Gastroesophageal sphincter (tissue), 4 donors: Measurements from ENCODE around the gene GALNT18. TPM values are rescaled to one million over a fixed set of nuclear protein-coding genes. Genes with fewer than 3 reads are reported as not detected.

ENCODE experiments used
- ATAC-seq: fragments of 150-250 bp; one replicate; pipeline ENCODE4 v1.9.1; 2016; ENCODE audit warnings: mild to moderate bottlenecking, moderate library complexity
- H3K27ac ChIP-seq, 4 donors: fragments of 200-600 bp; sonication (generic) in 3 of 4; 1 replicate in 3 of 4; 2 replicates in 1 of 4; pipeline ENCODE4 v1.5.1; 2016 to 2019
- H3K27me3 ChIP-seq: fragments of 200-600 bp; sonication (generic); one replicate; pipeline ENCODE4 v1.5.1; 2019
- H3K36me3 ChIP-seq, 2 donors: fragments of 200-600 bp; sonication (generic); one replicate each; pipeline ENCODE4 v1.5.1; 2019; ENCODE audit warnings: control low read depth in 1 of 2
- H3K4me1 ChIP-seq, 3 donors: fragments of 200-600 bp; sonication (generic); 1 replicate in 2 of 3; 2 replicates in 1 of 3; pipeline ENCODE4 v1.5.1; 2016 to 2019; ENCODE audit warnings: control low read depth in 2 of 3
- H3K4me3 ChIP-seq, 2 donors: fragments of 200-600 bp; sonication (generic); one replicate each; pipeline ENCODE4 v1.5.1; 2019; ENCODE audit warnings: mild to moderate bottlenecking in 1 of 2, moderate library complexity in 1 of 2
- H3K9me3 ChIP-seq, 3 donors: fragments of 200-600 bp; sonication (generic); one replicate each; pipeline ENCODE4 v1.5.1; 2017 to 2019; ENCODE audit warnings: control low read depth in 2 of 3
- CTCF ChIP-seq, 4 experiments: fragments of 200-600 bp in 2 of 4; fragments of 450-650 bp in 2 of 4; sonication (generic) in 1 of 4; IDR thresholded peaks; one replicate each; pipeline ENCODE4 v1.5.1; 2017 to 2019; ENCODE audit warnings: antibody characterized with exemption in 4 of 4, mild to moderate bottlenecking in 2 of 4, moderate library complexity in 2 of 4
- EP300 ChIP-seq: sonication (generic); formaldehyde crosslinking; IDR thresholded peaks from one replicate; pipeline ENCODE4 v1.6.1; 2017; ENCODE audit warnings: antibody characterized with exemption, mild to moderate bottlenecking
- POLR2A ChIP-seq, 2 donors: fragments of 450-650 bp; IDR thresholded peaks; one replicate each; pipeline ENCODE4 v1.6.1; 2017; ENCODE audit warnings: antibody characterized with exemption in 2 of 2, mild to moderate bottlenecking in 2 of 2, moderate library complexity in 1 of 2
- POLR2AphosphoS5 ChIP-seq: sonication (generic); formaldehyde crosslinking; IDR thresholded peaks from one replicate; pipeline ENCODE4 v1.6.1; 2017; ENCODE audit warnings: antibody characterized with exemption
- WGBS, 2 donors: methylation state at CpG; one replicate each; pipeline ENCODE4 v1.1.5; 2018; ENCODE audit warnings: low coverage in 1 of 2; 5-methylcytosine and 5-hydroxymethylcytosine counted together
- total RNA-seq, 4 donors: library from RNA; depleted of rRNA; stranded (reverse); fragments of >200 nt; gene quantifications; one replicate each; pipeline ENCODE4 v1.1.0, GENCODE V29; 2016

Gene GALNT18
- total RNA-seq, 4 donors from 2014 or later = 16.0 to 65.6 (median 35.2) TPM

- TF ChIP-seq EP300 (no peak), POLR2A (IDR thresholded peaks at IDR 0.05) (no peak), POLR2AphosphoS5 (no peak), CTCF (IDR thresholded peaks at IDR 0.05) (no peak)
Measured at GRCh38 chr11:11338304-11338703, 283.5 kb downstream of the GALNT18 start.

DNA sequence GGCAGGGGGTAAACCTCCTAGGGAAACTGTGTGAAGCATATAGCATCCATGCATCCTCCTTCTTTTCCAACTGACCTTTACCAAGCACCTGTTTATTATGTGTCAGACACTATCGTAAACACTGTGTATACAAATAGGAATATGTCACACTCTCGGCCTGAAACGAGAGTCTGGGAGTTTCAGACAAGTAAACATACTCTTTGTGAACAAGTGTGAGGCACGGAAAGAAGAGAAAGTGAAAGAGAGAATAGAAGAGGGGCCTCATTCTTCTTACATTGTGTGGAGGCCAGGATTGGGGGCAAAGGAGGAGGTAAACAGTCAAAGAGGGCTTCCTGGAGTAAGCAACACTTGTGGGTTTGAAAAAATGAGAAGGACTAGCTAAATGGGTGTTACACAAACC lies 285.1 kb downstream of the GALNT18 start:
- Histone ChIP-seq H3K9me3 (no peaks in the 10 kb centered on the region), H3K4me1 (no peaks in the 10 kb centered on the region), H3K4me3 (no peak overlapping the region), H3K27me3 (no peaks in the 10 kb centered on the region), H3K36me3 (peaks cover 0 to 67% of the 10 kb centered on the region in 2 donors), H3K27ac (no peak overlapping the region)
- 29 to 78% methylated on average over 1 to 4 of the region's 4 CpGs for WGBS, 2 donors
- TF ChIP-seq POLR2A (IDR thresholded peaks at IDR 0.05) (no peak), POLR2AphosphoS5 (no peak), EP300 (no peak), CTCF (IDR thresholded peaks at IDR 0.05) (no peak)
- no peak for ATAC-seq

More at GRCh38 chr11:11338304-11338703, 283.5 kb downstream of the GALNT18 start:
- Histone ChIP-seq H3K4me3 (no peak overlapping the region), H3K4me1 (no peaks in the 10 kb centered on the region), H3K9me3 (no peaks in the 10 kb centered on the region), H3K36me3 (peaks cover 0 to 54% of the 10 kb centered on the region in 2 donors), H3K27me3 (no peaks in the 10 kb centered on the region), H3K27ac (no peak overlapping the region)
- WGBS, 2 donors = 80 to 92% methylated on average over 1 of the region's 1 CpG
- ATAC-seq = no peak

- WGBS, 2 donors = 80 to 100% methylated on average over 1 to 2 of the region's 2 CpGs
- no peaks in the 10 kb centered on the region for H3K27me3 ChIP-seq
- no peak overlapping the region for H3K4me3 ChIP-seq
- H3K4me1 ChIP-seq = no peaks in the 10 kb centered on the region
- H3K27ac ChIP-seq = no peak overlapping the region
- peaks cover 0 to 78% of the 10 kb centered on the region in 2 donors for H3K36me3 ChIP-seq
- H3K9me3 ChIP-seq = no peaks in the 10 kb centered on the region
- TF ChIP-seq POLR2AphosphoS5 (no peak), EP300 (no peak), CTCF (IDR thresholded peaks at IDR 0.05) (no peak), POLR2A (IDR thresholded peaks at IDR 0.05) (no peak)
- ATAC-seq = no peak
Measured at GRCh38 chr11:11335043-11335442, 286.8 kb downstream of the GALNT18 start.

DNA sequence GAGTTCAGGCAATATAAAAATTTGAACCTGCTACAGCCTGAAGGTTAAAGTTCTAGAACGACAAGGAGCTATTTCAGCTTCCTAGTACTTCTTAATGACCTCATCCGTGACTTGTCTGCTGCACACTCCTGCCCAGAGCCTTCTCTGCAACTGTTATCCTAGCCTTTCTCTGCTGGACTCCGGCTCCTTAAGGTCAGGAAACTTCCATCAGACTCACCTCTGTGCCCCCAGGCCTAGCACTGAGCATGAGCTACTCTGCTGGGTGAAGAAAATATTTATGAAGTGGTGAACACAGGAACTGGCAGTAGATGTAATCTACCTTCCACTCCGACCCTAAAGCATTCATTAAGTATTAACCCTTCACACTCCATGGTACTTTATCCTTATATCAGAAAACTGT lies 287.2 kb downstream of the GALNT18 start:
- TF ChIP-seq EP300 (no peak), POLR2AphosphoS5 (no peak), POLR2A (IDR thresholded peaks at IDR 0.05) (no peak), CTCF (IDR thresholded peaks at IDR 0.05) (no peak)
- Histone ChIP-seq H3K4me3 (no peak overlapping the region), H3K36me3 (peaks cover 0 to 77% of the 10 kb centered on the region in 2 donors), H3K27ac (no peak overlapping the region), H3K27me3 (no peaks in the 10 kb centered on the region), H3K9me3 (no peaks in the 10 kb centered on the region), H3K4me1 (no peaks in the 10 kb centered on the region)
- WGBS, 2 donors = 60 to 74% methylated on average over 3 to 4 of the region's 4 CpGs
- ATAC-seq = no peak

GRCh38 chr11:11332141-11332710 lies 289.6 kb downstream of the GALNT18 start:
- H3K9me3 ChIP-seq = no peaks in the 10 kb centered on the region
- no peak overlapping the region for H3K4me3 ChIP-seq
- WGBS, 2 donors = 75% methylated on average over 5 of the region's 5 CpGs; no CpG with 5 or more reads in 1 of the 2 donors
- TF ChIP-seq POLR2AphosphoS5 = no peak
- TF ChIP-seq EP300 = no peak
- no peak for TF ChIP-seq CTCF (IDR thresholded peaks at IDR 0.05)
- no peak for TF ChIP-seq POLR2A (IDR thresholded peaks at IDR 0.05)
- H3K36me3 ChIP-seq = peaks cover 0 to 85% of the 10 kb centered on the region in 2 donors
- no peak overlapping the region for H3K27ac ChIP-seq
- no peak for ATAC-seq
- H3K4me1 ChIP-seq = no peaks in the 10 kb centered on the region
- no peaks in the 10 kb centered on the region for H3K27me3 ChIP-seq
